ENCODE results near the gene OAT.

Gene OAT

GRCh38 chr10:124354411-124355382, 64.0 kb downstream of the OAT start:
- no peak for TF ChIP-seq CTCF (IDR thresholded peaks at IDR 0.05; ENCODE audit: low read length, missing control alignments)
- DNase-seq (ENCODE audit: low read depth), result peak; percentile 67
- peak overlapping the region; percentile 45 for H3K4me3 ChIP-seq (replicated peaks; ENCODE audit: low read depth, low read length)

- no peak overlapping the region for H3K4me3 ChIP-seq (replicated peaks; ENCODE audit: low read depth, low read length)
- no peak for DNase-seq (ENCODE audit: low read depth)
- TF ChIP-seq CTCF (IDR thresholded peaks at IDR 0.05; ENCODE audit: low read length, missing control alignments), result no peak
These were observed 64.8 kb downstream of the OAT start for GRCh38 chr10:124353896-124354295.

GRCh38 chr10:124353091-124353815, 65.5 kb downstream of the OAT start:
- DNase-seq (ENCODE audit: low read depth), result no peak
- no peak overlapping the region for H3K4me3 ChIP-seq (replicated peaks; ENCODE audit: low read depth, low read length)
- no peak for TF ChIP-seq CTCF (IDR thresholded peaks at IDR 0.05; ENCODE audit: low read length, missing control alignments)

- no peak for TF ChIP-seq CTCF (IDR thresholded peaks at IDR 0.05; ENCODE audit: low read length, missing control alignments)
- DNase-seq (ENCODE audit: low read depth), result no peak
- no peak overlapping the region for H3K4me3 ChIP-seq (replicated peaks; ENCODE audit: low read depth, low read length)
These were observed 67.1 kb downstream of the OAT start for GRCh38 chr10:124351481-124352220.

- no peak overlapping the region for H3K4me3 ChIP-seq (replicated peaks; ENCODE audit: low read depth, low read length)
- TF ChIP-seq CTCF (IDR thresholded peaks at IDR 0.05; ENCODE audit: low read length, missing control alignments), result no peak
- no peak for DNase-seq (ENCODE audit: low read depth)
These were observed 67.9 kb downstream of the OAT start for GRCh38 chr10:124350806-124351205.

GRCh38 chr10:124349996-124350280, 68.8 kb downstream of the OAT start:
- H3K4me3 ChIP-seq (replicated peaks; ENCODE audit: low read depth, low read length), result no peak overlapping the region
- no peak for TF ChIP-seq CTCF (IDR thresholded peaks at IDR 0.05; ENCODE audit: low read length, missing control alignments)
- DNase-seq (ENCODE audit: low read depth), result no peak

Data from fibroblast of pulmonary artery (primary cell).